ENCODE measurements around the gene ZNF410.

DNA sequence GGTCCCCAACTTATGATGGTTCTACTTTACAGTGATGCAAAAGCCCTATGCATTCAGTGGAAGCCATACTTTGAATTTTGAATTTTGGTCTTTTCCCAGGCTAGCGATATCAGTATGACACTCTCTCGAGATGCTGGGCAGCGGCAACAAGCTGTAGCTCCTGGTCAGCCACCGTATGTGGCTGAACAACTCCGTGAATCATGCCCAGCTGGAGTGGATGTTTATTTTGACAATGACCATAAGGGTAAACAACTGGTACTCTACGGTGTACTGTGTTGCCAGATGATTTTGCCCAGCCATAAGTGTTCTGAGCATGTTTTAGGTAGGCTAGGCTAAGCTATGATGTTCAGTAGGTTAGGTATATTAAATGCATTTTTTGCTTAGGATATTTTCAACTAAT, 8.2 kb upstream of the ZNF410 start:
- TF ChIP-seq, protein P1, sequence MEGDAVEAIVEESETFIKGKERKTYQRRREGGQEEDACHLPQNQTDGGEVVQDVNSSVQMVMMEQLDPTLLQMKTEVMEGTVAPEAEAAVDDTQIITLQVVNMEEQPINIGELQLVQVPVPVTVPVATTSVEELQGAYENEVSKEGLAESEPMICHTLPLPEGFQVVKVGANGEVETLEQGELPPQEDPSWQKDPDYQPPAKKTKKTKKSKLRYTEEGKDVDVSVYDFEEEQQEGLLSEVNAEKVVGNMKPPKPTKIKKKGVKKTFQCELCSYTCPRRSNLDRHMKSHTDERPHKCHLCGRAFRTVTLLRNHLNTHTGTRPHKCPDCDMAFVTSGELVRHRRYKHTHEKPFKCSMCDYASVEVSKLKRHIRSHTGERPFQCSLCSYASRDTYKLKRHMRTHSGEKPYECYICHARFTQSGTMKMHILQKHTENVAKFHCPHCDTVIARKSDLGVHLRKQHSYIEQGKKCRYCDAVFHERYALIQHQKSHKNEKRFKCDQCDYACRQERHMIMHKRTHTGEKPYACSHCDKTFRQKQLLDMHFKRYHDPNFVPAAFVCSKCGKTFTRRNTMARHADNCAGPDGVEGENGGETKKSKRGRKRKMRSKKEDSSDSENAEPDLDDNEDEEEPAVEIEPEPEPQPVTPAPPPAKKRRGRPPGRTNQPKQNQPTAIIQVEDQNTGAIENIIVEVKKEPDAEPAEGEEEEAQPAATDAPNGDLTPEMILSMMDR (IDR thresholded peaks at IDR 0.05; ENCODE audit: extremely low read depth in 1 of 2, insufficient read depth in 1 of 2, low read depth in 1 of 2, low read length in 2 of 2): no peak
- TF ChIP-seq POLR2AphosphoS5 (IDR thresholded peaks at IDR 0.05; ENCODE audit: insufficient read depth, low read depth, low read length) (no peak), POLR2A (IDR thresholded peaks at IDR 0.05; ENCODE audit: low read depth, low read length) (no peak), EZH2 (IDR thresholded peaks at IDR 0.05; ENCODE audit: borderline replicate concordance, low read depth, low read length, severe bottlenecking) (no peak), GATA2 (IDR thresholded peaks at IDR 0.05; ENCODE audit: insufficient read depth, insufficient read length, low read depth, low read length) (no peak)
- TF ChIP-seq, protein P2, sequence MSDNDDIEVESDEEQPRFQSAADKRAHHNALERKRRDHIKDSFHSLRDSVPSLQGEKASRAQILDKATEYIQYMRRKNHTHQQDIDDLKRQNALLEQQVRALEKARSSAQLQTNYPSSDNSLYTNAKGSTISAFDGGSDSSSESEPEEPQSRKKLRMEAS (IDR thresholded peaks at IDR 0.05; ENCODE audit: insufficient read depth, insufficient read length): no peak

Measured in endothelial cell of umbilical vein (primary cell).